ENCODE results near the gene POLR2B. TPM values are rescaled to one million over a fixed set of nuclear protein-coding genes. Genes with fewer than 3 reads are reported as not detected.
A peak's percentile ranks its signal among the peaks of the same experiment; 100 is the strongest.

Gene POLR2B
- total RNA-seq, 1 donor from 2014 or later: 55.2 TPM

GRCh38 chr4:57075367-57075766 is 96.7 kb downstream of the POLR2B start:
- peaks cover 96% of the 10 kb centered on the region for H3K4me1 Mint-ChIP-seq (ENCODE audit: low read depth)
- no peaks in the 10 kb centered on the region for H3K9me3 Mint-ChIP-seq (ENCODE audit: low read depth)
- TF ChIP-seq, protein P1, sequence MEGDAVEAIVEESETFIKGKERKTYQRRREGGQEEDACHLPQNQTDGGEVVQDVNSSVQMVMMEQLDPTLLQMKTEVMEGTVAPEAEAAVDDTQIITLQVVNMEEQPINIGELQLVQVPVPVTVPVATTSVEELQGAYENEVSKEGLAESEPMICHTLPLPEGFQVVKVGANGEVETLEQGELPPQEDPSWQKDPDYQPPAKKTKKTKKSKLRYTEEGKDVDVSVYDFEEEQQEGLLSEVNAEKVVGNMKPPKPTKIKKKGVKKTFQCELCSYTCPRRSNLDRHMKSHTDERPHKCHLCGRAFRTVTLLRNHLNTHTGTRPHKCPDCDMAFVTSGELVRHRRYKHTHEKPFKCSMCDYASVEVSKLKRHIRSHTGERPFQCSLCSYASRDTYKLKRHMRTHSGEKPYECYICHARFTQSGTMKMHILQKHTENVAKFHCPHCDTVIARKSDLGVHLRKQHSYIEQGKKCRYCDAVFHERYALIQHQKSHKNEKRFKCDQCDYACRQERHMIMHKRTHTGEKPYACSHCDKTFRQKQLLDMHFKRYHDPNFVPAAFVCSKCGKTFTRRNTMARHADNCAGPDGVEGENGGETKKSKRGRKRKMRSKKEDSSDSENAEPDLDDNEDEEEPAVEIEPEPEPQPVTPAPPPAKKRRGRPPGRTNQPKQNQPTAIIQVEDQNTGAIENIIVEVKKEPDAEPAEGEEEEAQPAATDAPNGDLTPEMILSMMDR (IDR thresholded peaks at IDR 0.05): no peak
- H3K27me3 Mint-ChIP-seq (ENCODE audit: low read depth): no peaks in the 10 kb centered on the region
- no peak overlapping the region for H3K4me3 Mint-ChIP-seq (ENCODE audit: unreplicated experiment)
- DNase-seq (ENCODE audit: low spot score): no peak
- H3K36me3 Mint-ChIP-seq (ENCODE audit: low read depth): peaks cover 50% of the 10 kb centered on the region
- H3K27ac Mint-ChIP-seq (ENCODE audit: unreplicated experiment): peak overlapping the region; percentile 94

DNA sequence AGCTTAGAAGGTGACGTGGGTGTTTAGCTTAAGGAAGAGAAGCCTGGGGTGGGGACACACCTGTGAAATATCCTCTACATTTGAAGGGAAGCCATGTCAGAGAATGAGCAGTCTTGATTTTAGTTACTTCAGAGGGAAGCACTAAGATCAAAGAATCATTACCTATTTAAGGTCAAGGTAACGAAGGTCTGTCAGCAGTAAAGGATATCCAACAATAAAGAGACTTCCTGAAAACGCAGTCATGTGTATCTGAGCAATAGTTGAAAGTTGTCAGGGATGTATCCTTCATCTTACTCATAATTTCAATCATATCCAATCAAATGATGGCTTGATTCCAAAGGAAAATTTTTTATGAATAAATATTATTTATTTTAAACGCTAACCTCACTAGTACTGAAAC is 98.0 kb downstream of the POLR2B start:
- Mint-ChIP-seq H3K4me3 (ENCODE audit: unreplicated experiment) (no peak overlapping the region), H3K36me3 (ENCODE audit: low read depth) (peaks cover 57% of the 10 kb centered on the region), H3K4me1 (ENCODE audit: low read depth) (peaks cover 96% of the 10 kb centered on the region), H3K9me3 (ENCODE audit: low read depth) (no peaks in the 10 kb centered on the region), H3K27ac (ENCODE audit: unreplicated experiment) (peak overlapping the region; percentile 94), H3K27me3 (ENCODE audit: low read depth) (no peaks in the 10 kb centered on the region)
- no peak for DNase-seq (ENCODE audit: low spot score)
- TF ChIP-seq, protein P1 (IDR thresholded peaks at IDR 0.05): no peak

DNA sequence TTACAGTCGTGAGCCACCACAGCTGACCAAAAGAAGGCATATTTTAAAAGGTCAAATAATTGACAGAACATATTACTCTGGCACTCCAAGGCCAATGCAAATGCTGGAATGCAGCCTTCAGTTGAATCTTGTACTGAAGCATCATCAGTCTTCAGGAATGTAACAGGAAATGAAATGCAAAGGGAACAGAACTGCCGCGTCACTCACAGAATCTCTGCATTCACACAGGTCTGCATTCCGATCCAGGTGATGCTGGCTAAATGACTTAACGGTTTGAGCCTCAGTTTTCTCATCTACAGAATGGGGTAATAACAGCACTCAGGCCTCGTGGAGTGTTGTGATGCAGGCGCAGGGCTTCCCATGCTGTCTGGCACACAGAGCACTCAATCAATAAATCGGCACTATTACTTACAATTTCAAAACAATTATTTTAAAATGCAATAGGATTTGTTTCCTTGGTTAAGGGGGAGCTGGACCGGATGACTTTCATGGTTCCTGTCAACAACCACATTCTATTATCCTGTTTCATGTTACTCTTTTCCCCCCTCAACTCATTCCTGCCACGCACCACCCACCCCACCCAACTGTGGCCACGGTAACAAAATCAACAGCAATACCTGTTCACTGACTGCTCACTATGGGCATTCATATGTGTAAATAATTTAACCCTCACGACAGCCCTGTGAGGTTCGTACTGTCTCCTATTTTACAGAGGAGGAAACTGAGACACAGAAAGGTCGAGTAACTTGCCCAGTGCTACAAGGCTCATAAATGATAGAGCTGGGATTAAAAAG is 99.1 kb downstream of the POLR2B start:
- Mint-ChIP-seq H3K4me3 (ENCODE audit: unreplicated experiment) (peak overlapping the region; percentile 37), H3K9me3 (ENCODE audit: low read depth) (no peaks in the 10 kb centered on the region), H3K27ac (ENCODE audit: unreplicated experiment) (peak overlapping the region; percentile 97), H3K27me3 (ENCODE audit: low read depth) (no peaks in the 10 kb centered on the region), H3K36me3 (ENCODE audit: low read depth) (peaks cover 56% of the 10 kb centered on the region), H3K4me1 (ENCODE audit: low read depth) (peaks cover 95% of the 10 kb centered on the region)
- TF ChIP-seq, protein P1 (IDR thresholded peaks at IDR 0.05): no peak
- DNase-seq (ENCODE audit: low spot score): no peak

GRCh38 chr4:57078685-57079521 is 100.2 kb downstream of the POLR2B start:
- Mint-ChIP-seq H3K27me3 (ENCODE audit: low read depth) (no peaks in the 10 kb centered on the region), H3K4me3 (ENCODE audit: unreplicated experiment) (peak overlapping the region; percentile 37), H3K4me1 (ENCODE audit: low read depth) (peaks cover 96% of the 10 kb centered on the region), H3K9me3 (ENCODE audit: low read depth) (no peaks in the 10 kb centered on the region), H3K36me3 (ENCODE audit: low read depth) (peaks cover 51% of the 10 kb centered on the region), H3K27ac (ENCODE audit: unreplicated experiment) (peak overlapping the region; percentile 97)
- TF ChIP-seq, protein P1 (IDR thresholded peaks at IDR 0.05): no peak
- DNase-seq (ENCODE audit: low spot score): no peak

Other genes starting within 250 kb of the POLR2B start
- gene SPINK2, start 157.2 kb upstream of the POLR2B start, total RNA-seq: not detected in 3 replicates
- gene REST, start 71.0 kb upstream of the POLR2B start, total RNA-seq: 51.4 to 57.4 TPM (median 54.5 TPM) in 3 replicates
- gene NOA1, start 1.3 kb upstream of the POLR2B start, total RNA-seq: 12.9 to 14.5 TPM (median 13.9 TPM) in 3 replicates
- gene IGFBP7, start 131.5 kb downstream of the POLR2B start, total RNA-seq: 3,991 to 5,189 TPM (median 5,125 TPM) in 3 replicates